Stimulated activated CD8-positive, alpha-beta memory T cell treated with anti-CD3 and anti-CD28 coated beads, Interleukin-7, amount 100 ng/mL, for 24 hours (primary cell): Measurements from ENCODE around the gene FHOD1.

ENCODE experiments used
- DNase-seq: peaks from one replicate; pipeline ENCODE4 v3.0.0-alpha.2; 2020; ENCODE audit warnings: low read depth

FHOD1 gene

DNA sequence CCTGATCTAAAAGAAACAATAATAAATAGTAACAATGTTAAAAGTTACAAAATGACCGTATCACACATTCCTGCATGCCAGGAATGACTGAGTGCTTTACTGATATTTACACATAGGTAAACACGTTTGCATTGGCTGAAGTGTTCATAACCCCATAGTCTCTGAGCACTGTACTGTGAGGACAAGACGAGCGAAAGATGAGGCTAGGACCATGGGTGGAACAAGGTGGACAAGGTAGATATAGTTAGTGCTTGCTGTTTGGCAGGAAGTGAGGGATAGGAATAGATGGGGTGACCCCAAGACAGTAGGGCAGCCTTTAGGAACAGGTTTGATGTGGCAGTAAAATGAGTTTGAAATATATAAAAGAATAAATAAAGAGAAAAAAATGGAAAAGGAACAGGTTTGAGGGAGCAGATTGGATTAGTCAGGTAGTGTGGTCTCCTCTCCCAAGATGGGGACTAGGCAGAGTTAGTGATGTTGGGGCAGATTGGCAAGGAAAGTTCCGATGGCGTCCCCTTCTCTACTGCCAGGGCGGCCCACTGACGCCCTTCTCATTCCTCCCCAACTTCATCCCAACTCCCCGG, 55.8 kb downstream of the FHOD1 start:
- DNase-seq = no peak

DNA sequence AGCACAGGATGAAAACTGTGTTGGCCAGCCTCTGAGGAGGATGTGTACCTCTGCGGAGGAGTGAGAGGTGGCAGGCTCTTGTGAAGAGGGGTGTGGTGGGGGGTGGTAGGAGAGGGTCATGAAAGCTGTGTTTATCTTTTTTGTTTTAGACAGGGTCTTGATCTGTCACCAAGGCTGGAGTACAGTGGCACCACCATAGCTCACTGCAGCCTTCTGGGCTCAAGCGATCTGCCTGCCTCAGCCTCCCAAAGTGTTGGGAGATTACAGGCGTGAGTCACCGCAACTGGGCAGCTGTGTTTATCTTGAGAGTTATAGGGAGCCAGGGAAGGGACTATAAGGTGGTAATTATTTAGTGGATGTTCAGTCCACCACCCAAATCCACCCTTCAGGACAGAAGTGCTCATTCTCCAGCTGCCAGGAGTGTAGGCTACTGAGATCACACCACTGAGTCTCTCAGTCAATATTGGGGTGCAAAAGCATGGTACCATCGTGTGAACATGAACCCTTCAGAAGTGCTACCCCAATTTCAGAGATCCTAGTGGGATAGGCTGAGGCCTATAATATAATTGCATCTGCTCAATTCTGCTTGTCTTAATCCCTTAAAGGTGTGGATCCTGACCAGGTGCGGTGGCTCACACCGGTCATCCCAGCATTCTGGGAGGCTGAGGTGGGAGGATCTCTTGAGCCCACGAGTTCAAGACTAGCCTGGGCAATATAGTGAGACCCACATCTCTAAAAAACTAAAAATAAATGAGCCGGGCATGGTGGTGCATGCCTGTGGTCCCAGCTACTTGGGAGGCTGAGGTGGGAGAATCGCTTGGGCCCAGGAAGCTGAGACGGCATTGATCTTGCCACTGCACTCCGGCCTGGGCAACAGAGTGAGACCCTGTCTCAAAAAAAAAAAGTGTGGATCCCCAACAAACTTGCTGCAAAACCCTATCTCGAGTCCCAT, 56.6 kb downstream of the FHOD1 start:
- DNase-seq = no peak

DNA sequence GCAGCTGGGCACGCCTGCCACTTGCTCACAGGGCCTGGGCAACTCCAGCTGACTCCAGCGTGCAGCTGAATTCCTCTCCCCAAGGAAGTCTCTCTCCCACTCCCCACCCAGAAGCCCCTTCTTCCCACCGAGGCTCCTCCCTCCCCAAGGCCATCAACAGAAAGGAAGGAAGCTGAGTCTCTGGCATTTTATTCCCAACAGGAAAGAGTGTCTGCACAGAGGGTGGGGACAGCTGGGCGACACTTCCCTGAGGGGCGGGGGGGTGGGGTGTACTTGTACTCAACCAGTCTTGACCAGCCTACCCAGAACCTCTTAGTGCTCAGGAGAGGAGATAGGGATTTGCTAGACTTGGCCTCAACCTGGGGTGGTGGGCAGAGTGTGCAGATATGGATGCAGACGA, 57.2 kb downstream of the FHOD1 start, which contains the start of gene EXOC3L1:
Gene EXOC3L1 (minus strand): TSS at position 96 of the 400 bp plus-strand sequence. CDS start 460 bp downstream, outside the sequence.
- DNase-seq = no peak

DNA sequence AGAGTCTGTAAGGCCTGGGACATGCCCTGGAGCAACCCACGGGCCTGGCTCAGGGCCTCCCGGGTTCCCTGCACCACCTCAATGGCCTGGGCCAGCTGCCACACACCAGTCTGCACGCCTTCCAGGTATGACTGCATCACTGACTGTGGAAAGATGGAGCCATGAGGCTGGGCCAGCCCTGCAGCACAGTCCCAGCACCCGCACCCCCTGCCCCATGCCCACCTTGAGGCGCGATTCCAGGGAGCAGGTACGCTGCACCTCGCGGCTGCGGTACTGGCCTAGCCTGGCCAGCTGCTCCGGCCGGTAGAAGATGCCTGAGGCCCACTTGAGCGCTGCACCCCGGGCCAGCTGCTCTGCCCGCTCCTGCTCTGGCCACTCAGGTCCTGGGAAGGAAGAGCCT, 58.5 kb downstream of the FHOD1 start:
- no peak for DNase-seq

DNA sequence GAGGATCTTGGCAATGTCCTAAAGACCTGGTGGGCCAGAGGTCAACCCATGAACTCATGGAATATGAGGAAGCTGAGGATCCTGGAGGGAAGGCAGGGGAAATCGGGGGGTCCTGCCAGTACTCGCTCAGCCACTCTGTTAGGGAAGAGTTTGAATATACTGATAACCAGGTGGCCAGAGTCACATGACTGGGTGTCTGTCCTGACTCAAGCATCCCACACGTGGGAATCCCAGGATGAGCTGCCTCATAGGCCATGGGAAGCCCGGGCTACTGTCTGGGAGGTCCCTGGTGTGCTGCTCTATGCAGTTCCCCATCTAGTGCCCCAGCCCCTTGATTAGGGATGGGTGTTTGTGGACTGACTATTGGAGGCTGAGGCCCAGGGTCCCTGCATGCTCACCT, 59.0 kb downstream of the FHOD1 start:
- no peak for DNase-seq

DNA sequence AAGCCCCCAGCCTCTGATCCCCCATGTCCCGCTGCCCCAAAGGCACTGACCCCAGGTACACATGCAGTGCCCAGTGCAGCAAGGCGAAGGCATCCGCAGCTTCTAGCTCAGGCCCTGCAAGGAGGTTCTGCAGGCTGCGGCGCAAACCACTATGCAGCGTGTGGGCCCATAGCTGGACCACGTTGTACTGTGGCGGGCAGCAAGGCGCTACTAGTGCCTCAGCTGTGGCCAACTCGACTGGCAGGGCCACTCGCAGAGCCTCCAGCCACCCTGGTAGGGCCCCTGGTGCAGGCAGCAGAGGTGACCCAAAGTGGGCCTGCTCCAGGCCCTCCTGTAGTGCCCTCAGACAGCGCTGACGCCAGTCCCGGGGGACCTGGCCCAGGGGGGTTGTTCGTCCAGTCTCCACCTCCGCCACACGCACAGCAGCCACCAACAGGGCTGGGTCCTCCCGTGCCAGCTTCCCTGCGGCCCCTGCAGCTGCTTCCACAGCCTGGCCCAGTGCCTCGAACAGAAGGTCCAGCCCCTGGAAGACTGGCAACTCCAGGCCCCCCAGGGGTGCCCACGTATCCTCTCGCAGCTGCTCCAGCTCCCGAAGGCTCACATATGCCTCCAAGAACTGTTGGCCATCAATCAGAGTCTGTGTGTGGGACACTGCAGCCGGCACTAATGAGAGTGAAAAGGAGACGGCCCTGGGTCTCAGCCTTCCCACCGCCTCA, 59.9 kb downstream of the FHOD1 start:
- DNase-seq = no peak

DNA sequence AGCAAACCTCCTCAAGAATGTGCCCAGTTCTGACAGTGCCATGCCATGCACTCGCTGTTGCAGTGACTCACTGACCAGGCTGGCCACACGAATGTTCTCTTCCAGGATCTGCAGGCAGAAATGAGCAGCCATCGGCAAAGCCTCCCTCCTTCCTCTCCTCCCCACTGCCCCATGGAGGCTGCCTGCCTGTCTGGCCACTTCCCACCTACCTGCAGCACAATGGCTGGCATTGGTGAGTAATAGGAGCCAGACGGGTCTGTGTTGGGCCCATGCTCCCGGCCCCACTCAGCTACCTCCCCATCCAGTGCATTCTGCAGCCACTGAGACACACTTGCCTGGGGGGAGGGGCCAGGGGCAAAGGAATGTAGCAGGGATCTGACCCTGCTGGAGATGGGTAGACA, 60.7 kb downstream of the FHOD1 start:
- DNase-seq = no peak

DNA sequence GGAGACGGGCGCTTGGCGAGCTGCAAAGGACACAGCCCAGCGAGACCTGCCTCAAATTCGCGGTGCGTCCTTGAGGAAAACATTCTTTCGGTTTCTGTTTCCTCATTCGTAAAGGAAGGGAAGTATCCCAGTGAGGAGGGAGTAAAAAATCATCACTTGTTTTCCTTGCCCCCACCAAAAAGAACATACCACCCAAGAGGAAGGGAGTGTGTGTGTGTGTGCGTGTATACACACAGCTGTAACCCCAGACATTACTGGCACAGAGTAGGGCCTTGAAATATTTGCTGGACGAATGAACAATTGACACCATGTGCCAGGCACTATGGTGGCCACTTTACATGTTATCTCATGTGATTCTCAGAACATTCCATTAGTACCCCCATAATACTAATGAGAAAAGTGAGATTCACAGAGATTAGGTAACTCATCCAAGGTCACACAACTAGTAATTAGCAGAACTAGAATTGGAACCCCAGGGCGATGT, 61.6 kb downstream of the FHOD1 start:
- no peak for DNase-seq

DNA sequence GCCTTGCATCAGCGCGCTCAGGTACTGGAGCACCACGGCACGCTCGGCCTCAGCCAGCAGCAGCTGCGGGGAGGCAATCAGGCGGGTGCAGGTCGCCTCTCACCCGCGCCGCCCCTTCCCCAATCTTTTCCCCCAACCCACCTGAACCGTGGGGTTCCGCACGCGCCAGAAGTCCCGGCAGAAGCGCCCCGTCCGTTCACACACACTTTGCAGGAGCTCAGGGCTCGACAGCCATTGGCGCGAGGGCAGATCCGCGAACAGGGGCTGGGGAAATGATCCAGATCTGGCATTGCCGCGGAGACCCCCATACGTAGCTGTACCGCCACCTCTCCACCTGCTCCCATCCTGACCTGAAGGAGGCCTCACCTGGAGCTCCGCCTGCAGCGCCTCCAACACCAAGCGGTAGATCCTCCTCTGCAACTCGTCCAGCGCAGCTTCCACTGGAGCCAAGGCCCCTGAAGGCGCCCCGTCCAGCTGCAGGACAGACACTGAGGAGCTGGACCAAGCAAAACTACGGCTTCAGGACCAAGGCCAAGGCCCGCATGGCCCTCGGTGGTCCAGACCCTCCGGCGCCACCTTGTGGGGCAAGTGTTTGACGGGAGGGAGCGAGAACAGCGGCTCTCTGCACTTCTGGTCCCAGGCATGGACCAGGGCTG, 62.2 kb downstream of the FHOD1 start:
- peak; percentile 82 for DNase-seq

DNA sequence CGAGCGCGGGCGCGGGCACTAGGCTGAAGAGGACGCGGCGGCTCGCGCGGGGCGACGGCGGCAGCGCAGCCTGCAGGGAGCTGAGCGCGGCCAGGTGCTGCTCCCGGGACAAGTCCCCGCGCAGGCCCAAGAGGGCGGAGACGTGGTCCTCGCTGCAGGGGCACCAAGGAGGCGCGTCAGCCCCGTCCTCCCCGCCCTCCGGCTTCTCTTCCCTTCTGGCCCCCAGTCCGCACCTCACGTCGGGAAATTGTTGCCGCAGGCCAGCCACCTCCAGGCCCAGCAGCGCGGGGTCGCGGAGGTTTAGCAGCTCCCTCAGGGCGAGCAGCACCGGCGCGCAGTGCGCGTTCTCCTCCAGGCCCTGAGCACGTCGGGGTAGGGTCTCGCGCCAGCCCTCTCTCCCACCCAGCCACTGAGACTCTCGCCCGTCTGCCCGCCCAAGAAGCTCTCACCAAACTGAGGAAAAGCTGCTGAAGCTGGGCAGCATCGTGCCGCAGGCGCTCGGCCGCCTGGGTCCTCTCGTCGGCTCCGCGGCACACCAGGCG, 62.8 kb downstream of the FHOD1 start:
- no peak for DNase-seq

DNA sequence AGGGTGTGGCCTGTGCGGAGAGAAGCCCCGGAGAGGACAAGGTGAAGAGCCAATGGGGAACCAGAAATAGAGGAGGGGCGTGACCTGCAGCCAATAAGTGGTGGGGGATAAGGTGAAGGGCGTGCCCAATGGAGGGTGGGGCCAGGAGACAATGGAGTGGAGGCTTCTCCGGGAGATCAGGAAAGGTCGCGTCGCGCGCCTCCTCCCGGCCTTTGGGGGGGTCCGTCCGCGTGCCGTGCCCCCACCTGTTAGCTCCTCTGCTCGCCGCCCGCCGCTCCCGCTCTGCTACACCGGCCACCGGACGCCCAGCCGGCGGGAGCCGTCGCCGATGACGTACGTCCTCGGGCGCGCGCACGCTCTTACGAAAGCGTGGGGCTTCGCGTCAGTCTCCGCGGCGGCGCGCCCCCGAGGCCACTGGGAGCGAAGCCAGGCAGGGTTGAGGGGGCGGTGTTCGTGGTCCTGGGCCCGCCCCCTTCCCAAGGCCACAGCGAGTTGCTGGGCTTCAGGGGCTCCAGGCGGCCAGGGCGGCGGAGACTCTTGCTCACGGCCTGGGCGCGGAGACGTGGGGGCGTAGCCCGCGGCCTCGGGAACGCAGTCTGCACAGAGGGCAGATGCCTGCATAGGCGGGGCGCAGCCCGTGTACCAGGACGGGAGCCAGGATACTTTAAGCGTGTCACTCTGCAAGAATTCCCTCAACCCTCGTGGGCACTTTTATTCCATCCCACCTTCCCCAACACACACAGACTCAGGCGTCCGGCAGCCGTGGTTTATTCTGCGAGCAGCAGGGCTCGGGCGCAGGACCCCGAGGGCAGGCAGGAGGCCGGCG, 63.4 kb downstream of the FHOD1 start, which contains the start of gene MATCAP1:
Gene MATCAP1 (minus strand): TSS at position 337 of the 826 bp plus-strand sequence. CDS start 3,353 bp downstream, outside the sequence.
- DNase-seq = peak; percentile 81

DNA sequence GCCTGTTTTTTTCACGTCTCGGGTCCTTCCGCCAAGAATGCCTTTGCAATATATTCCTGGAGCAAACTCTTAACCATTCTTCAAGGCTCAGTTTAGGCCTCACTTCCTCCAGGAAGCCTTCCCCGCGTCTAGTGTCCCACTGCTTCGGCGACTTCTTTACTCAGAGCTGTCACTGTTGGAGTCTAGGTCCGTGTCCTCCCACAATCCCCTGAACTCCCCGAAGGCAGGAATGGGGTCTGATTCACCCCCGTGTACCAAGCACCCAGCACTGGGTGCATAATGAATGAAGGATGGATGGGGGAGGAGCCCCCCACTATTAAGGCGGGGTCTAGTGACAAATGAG, 64.0 kb downstream of the FHOD1 start:
- no peak for DNase-seq

DNA sequence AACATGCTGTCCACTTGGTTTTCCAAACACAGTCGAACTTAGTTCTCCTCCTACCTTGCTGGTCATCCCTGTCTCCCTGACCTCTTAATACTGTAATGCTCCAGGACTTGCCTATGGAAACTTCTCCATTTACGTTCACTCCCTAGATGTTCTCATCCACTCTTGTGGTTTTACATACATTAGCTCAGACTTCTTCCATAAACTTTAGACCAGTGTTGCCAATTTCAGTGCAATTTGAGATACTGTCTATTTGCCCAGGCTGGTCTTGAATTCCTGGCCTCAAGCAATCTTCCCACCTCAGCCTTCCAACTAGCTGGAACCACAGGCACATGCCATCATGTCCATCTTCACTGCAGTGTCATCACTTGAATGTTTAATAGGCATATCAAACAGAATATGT, 65.0 kb downstream of the FHOD1 start:
- DNase-seq = no peak

DNA sequence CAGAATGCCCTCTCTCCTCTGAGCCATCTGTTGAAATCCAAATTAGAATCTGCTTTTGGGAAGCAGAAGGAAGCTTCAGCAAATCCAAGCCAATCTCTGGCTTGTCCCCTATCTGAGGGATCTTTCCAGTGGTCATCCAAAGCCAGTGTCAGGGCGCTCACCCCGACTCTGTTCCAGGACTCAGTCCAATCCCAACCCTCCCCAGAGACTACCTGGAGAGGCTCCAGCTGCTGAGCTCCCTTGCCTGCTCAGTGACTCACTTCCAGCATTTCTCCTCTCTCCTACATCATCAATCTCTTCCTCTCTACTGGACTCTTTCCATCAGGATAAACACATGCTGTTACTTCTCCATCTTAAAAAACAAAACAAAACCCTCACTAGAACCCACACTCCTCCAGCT, 65.9 kb downstream of the FHOD1 start:
- DNase-seq = no peak

DNA sequence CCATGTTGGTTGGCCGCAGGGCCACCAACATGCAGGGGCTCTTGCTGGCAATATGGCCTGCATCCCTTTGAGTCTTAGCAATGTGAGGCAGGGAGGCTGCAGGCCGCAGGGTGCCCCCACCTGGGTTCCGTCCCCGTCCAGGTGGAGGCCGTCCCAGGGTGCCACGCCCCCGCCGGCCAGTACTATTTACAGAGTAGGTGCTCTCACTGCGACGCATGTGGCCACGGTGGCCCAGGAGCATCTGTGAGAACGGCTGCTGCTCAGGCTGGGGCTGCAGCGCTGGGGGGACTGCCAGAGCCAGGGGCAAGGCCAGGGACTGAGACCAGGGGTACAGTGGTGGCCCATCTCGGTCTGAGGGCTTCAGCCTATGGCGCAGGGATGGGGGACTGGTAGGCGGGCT, 67.1 kb downstream of the FHOD1 start:
- DNase-seq = no peak

DNA sequence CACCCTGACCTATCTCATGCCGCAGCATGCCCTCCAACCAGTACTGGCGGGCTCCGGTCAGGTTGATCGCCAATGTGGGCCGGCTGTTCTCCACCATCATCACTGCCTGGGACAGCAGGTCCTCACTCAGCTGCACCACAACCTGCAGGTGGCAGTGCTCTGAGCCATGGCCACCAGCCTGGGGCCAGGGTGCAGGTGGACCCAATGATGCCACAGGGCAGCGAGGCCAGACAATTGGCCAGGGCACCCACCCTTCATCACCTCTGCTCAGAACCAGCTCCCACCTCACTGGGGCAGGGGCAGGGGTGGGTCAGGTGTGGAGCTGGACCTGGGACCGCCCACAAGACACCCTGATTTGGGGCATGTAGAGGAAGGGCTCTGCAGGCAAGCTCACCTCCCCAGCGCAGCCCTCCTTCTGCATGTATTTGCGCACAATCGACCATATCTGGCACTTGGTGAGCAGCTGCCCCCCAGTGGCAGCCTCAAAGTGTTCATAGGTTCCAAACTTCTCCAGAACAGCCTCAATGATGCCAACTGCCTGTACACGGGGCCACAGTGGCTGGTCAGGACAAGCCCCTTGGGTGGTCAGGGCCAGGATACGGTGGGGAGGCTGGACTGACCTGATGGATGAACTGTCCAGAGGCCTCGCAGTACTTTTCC, 67.7 kb downstream of the FHOD1 start:
- DNase-seq = no peak
